H9 (cell line): ENCODE measurements around the gene ABHD11. TPM values are rescaled to one million over a fixed set of nuclear protein-coding genes. Genes with fewer than 3 reads are reported as not detected.
"Not testable (repeated sequence)": the region's sequence is repeated elsewhere in the genome, so short reads cannot be mapped to it uniquely, and the experiment has no call there.

Experiments
- DNase-seq: peaks from one replicate; pipeline ENCODE4 v3.0.0-alpha.2; 2017
- H2AFZ ChIP-seq: one replicate; pipeline ENCODE4 v1.6.1; 2013; ENCODE audit warnings: mild to moderate bottlenecking, low read length, control low read depth, moderate library complexity
- H2AK5ac ChIP-seq: 2 replicates; pipeline ENCODE4 v1.6.1; 2013; ENCODE audit warnings: low read length, control low read depth, mixed read lengths; ENCODE audit not compliant: insufficient read length
- H2BK120ac ChIP-seq: one replicate; pipeline ENCODE4 v1.6.1; 2013; ENCODE audit warnings: low read depth, mild to moderate bottlenecking, low read length, control low read depth, inconsistent platforms; ENCODE audit not compliant: poor library complexity, severe bottlenecking
- H2BK12ac ChIP-seq: 2 replicates; pipeline ENCODE4 v1.6.1; 2013; ENCODE audit warnings: low read length, control low read depth, mixed read lengths, low read depth; ENCODE audit not compliant: insufficient read length
- H2BK15ac ChIP-seq: 2 replicates; pipeline ENCODE4 v1.6.1; 2013; ENCODE audit warnings: low read depth, low read length, control low read depth
- H2BK20ac ChIP-seq: one replicate; pipeline ENCODE4 v1.6.1; 2013; ENCODE audit warnings: low read depth, mild to moderate bottlenecking, low read length, control low read depth, inconsistent platforms; ENCODE audit not compliant: poor library complexity, severe bottlenecking
- H2BK5ac ChIP-seq: 2 replicates; pipeline ENCODE4 v1.6.1; 2013; ENCODE audit warnings: low read length, control low read depth, mixed read lengths; ENCODE audit not compliant: insufficient read length
- H3K14ac ChIP-seq: 2 replicates; pipeline ENCODE4 v1.6.1; 2013; ENCODE audit warnings: low read length, control low read depth; ENCODE audit not compliant: insufficient read depth
- H3K18ac ChIP-seq: 2 replicates; pipeline ENCODE4 v1.6.1; 2013; ENCODE audit warnings: low read depth, mild to moderate bottlenecking, mixed read lengths, low read length, control low read depth; ENCODE audit not compliant: insufficient read length
- H3K23ac ChIP-seq: 2 replicates; pipeline ENCODE4 v1.6.1; 2013; ENCODE audit warnings: low read length, control low read depth, mixed read lengths, low read depth; ENCODE audit not compliant: insufficient read length
- H3K23me2 ChIP-seq: 2 replicates; pipeline ENCODE4 v1.6.1; 2013; ENCODE audit warnings: low read depth, mild to moderate bottlenecking, mixed read lengths, low read length, control low read depth; ENCODE audit not compliant: insufficient read length, poor library complexity, severe bottlenecking
- H3K27ac ChIP-seq: 2 replicates; pipeline ENCODE4 v1.5.1; 2013; ENCODE audit warnings: low read length, control low read depth, mixed read lengths, low read depth; ENCODE audit not compliant: insufficient read length
- H3K27me3 ChIP-seq: 2 replicates; pipeline ENCODE4 v1.6.1; 2013; ENCODE audit warnings: low read length, control low read depth, inconsistent platforms; ENCODE audit not compliant: insufficient read depth
- H3K4ac ChIP-seq: 2 replicates; pipeline ENCODE4 v1.6.1; 2013; ENCODE audit warnings: low read depth, mild to moderate bottlenecking, control low read depth, inconsistent platforms, low read length, moderate library complexity
- H3K4me1 ChIP-seq: 2 replicates; pipeline ENCODE4 v1.6.1; 2013; ENCODE audit warnings: low read length, control low read depth, inconsistent platforms; ENCODE audit not compliant: insufficient read depth
- H3K4me2 ChIP-seq: 2 replicates; pipeline ENCODE4 v1.6.1; 2013; ENCODE audit warnings: low read length, control low read depth, mixed read lengths; ENCODE audit not compliant: insufficient read length, insufficient read depth
- H3K56ac ChIP-seq: 2 replicates; pipeline ENCODE4 v1.6.1; 2013; ENCODE audit warnings: low read depth, mild to moderate bottlenecking, mixed read lengths, low read length, control low read depth; ENCODE audit not compliant: insufficient read length
- H3K79me1 ChIP-seq: 2 replicates; pipeline ENCODE4 v1.6.1; 2013; ENCODE audit warnings: low read depth, mild to moderate bottlenecking, moderate library complexity, low read length, control low read depth, inconsistent platforms; ENCODE audit not compliant: insufficient read depth, poor library complexity, severe bottlenecking
- H3K79me2 ChIP-seq: 2 replicates; pipeline ENCODE4 v1.6.1; 2013; ENCODE audit warnings: low read length, control low read depth, inconsistent platforms; ENCODE audit not compliant: insufficient read depth
- H3K9ac ChIP-seq: 2 replicates; pipeline ENCODE4 v1.6.1; 2013; ENCODE audit warnings: low read length, control low read depth, mixed read lengths; ENCODE audit not compliant: insufficient read length; ENCODE audit errors: extremely low read depth
- H3K9me3 ChIP-seq: one replicate; pipeline ENCODE4 v1.6.1; 2013; ENCODE audit warnings: low read depth, low read length, inconsistent platforms; ENCODE audit not compliant: control insufficient read depth
- H3T11ph ChIP-seq: one replicate; pipeline ENCODE4 v1.6.1; 2013; ENCODE audit warnings: mild to moderate bottlenecking, low read length, control low read depth, inconsistent platforms
- H4K20me1 ChIP-seq: one replicate; pipeline ENCODE4 v1.6.1; 2013; ENCODE audit not compliant: control insufficient read depth, insufficient read length, insufficient read depth
- H4K5ac ChIP-seq: 2 replicates; pipeline ENCODE4 v1.6.1; 2013; ENCODE audit warnings: low read depth, mild to moderate bottlenecking, mixed read lengths, low read length, control low read depth; ENCODE audit not compliant: insufficient read length
- H4K8ac ChIP-seq: replicated peaks from 2 replicates; pipeline ENCODE4 v1.6.1; 2013; ENCODE audit warnings: low read length, control low read depth, mixed read lengths, low read depth; ENCODE audit not compliant: insufficient read length
- H4K91ac ChIP-seq: 2 replicates; pipeline ENCODE4 v1.6.1; 2013; ENCODE audit warnings: low read depth, mild to moderate bottlenecking, moderate library complexity, mixed read lengths, low read length, control low read depth; ENCODE audit not compliant: insufficient read length
- H3K27ac Mint-ChIP-seq, 3 experiments: 2 replicates in 2 of 3; 3 replicates in 1 of 3; pipeline ENCODE4 v1.8.0; 2020 to 2021; ENCODE audit warnings: mixed read lengths in 3 of 3, mild to moderate bottlenecking in 1 of 3, moderate library complexity in 1 of 3
- H3K27me3 Mint-ChIP-seq: 2 replicates; pipeline ENCODE4 v1.8.0; 2021; ENCODE audit warnings: low read depth, mild to moderate bottlenecking, moderate library complexity, mixed read lengths
- H3K36me3 Mint-ChIP-seq, 3 experiments: 2 replicates in 2 of 3; 3 replicates in 1 of 3; pipeline ENCODE4 v1.8.0; 2020 to 2021; ENCODE audit warnings: low read depth in 3 of 3, mixed read lengths in 3 of 3; ENCODE audit not compliant: insufficient read depth in 1 of 3
- H3K4me1 Mint-ChIP-seq, 2 experiments: 2 replicates each; pipeline ENCODE4 v1.8.0; 2020; ENCODE audit warnings: mixed read lengths in 2 of 2
- H3K4me3 Mint-ChIP-seq, 2 experiments: 2 replicates in 1 of 2; 3 replicates in 1 of 2; pipeline ENCODE4 v1.8.0; 2020 to 2021; ENCODE audit warnings: mild to moderate bottlenecking in 2 of 2, mixed read lengths in 2 of 2, moderate library complexity in 1 of 2
- H3K9me3 Mint-ChIP-seq, 2 experiments: 2 replicates in 1 of 2; 3 replicates in 1 of 2; pipeline ENCODE4 v1.8.0; 2020; ENCODE audit warnings: mild to moderate bottlenecking in 2 of 2, mixed read lengths in 2 of 2, moderate library complexity in 1 of 2
- CTCF ChIP-seq: fragments of 200-600 bp; sonication (generic); conservative IDR thresholded peaks from 3 replicates; pipeline ENCODE4 v1.8.0; 2021; ENCODE audit warnings: antibody characterized with exemption, mild to moderate bottlenecking
- WGBS: extraction: QIAGEN DNeasy Blood & Tissue Kit; methylation state at CpG from one replicate; pipeline ENCODE4 v1.1.7; 2013; ENCODE audit warnings: missing lambda C conversion rate, low lambda C conversion rate, mixed read lengths; ENCODE audit not compliant: insufficient read length; ENCODE audit errors: extremely low coverage; 5-methylcytosine and 5-hydroxymethylcytosine counted together
- long read RNA-seq: library from polyadenylated mRNA; unstranded; transcript quantifications from one replicate; pipeline ENCODE4 v2.0.0, GENCODE V29; 2020
- total RNA-seq: library from RNA; stranded (reverse); gene quantifications from 2 replicates; pipeline ENCODE4 v1.2.1, GENCODE V29; 2021

The ABHD11 gene
- 29.4 and 34.4 TPM in 2 replicates for total RNA-seq
- long read RNA-seq, transcript ABHD11-203 (5 exons, 812 nt): minor isoform, 8 of 146 reads
- long read RNA-seq, transcript ABHD11-201 (6 exons, 1,483 nt): major isoform, 82 of 146 reads
- long read RNA-seq, partial matches to known transcripts: 25 of 146 reads
- long read RNA-seq, other reads (novel, unspliced or antisense): 26 of 146 reads

- Histone ChIP-seq H2AFZ (no peak within 1 kb of the TSS), H3K23ac (no peak within 1 kb of the TSS), H4K8ac (no peak within 1 kb of the TSS), H3K27me3 (no peaks in the 10 kb centered on the region; the same call in 1 of the 2 replicates), H4K91ac (peak within 1 kb of the TSS; percentile 97), H3K4me2 (peak within 1 kb of the TSS; percentile 56), H2BK15ac (no peak within 1 kb of the TSS), H4K20me1 (no peaks in the 10 kb centered on the region), H3K9ac (peak within 1 kb of the TSS; percentile 76), H3K79me2 (no peaks in the 10 kb centered on the region), H3K9me3 (no peaks in the 10 kb centered on the region), H3K56ac (no peak within 1 kb of the TSS), H2AK5ac (peak within 1 kb of the TSS; percentile 44), H2BK20ac (no peak within 1 kb of the TSS), H3K18ac (peak within 1 kb of the TSS; percentile 98), H2BK12ac (peak within 1 kb of the TSS; percentile 53), H3K23me2 (peaks cover 10% of the 10 kb centered on the region), H3K14ac (peak within 1 kb of the TSS; percentile 97), H2BK120ac (no peak within 1 kb of the TSS), H3K27ac (no peak within 1 kb of the TSS), H3T11ph (no peak within 1 kb of the TSS), H4K5ac (peak within 1 kb of the TSS; percentile 24), H3K79me1 (no peaks in the 10 kb centered on the region), H2BK5ac (no peak within 1 kb of the TSS), H3K4ac (peak within 1 kb of the TSS; percentile 61; the same call in 1 of the 2 replicates), H3K4me1 (peaks cover 8% of the 10 kb centered on the region; the same call in 1 of the 2 replicates)
- peaks cover 33 to 48% of the 10 kb centered on the region in 2 experiments for H3K4me1 Mint-ChIP-seq
- no CpG with 5 or more reads among the region's 84 CpGs for WGBS
- TF ChIP-seq CTCF: no peak
- DNase-seq: peak; percentile 98
- peaks cover 0 to 2% of the 10 kb centered on the region in 2 experiments; a peak in 1 of 5 replicates for H3K9me3 Mint-ChIP-seq
- H3K4me3 Mint-ChIP-seq: peak within 1 kb of the TSS; percentile 93 to 96
- peak within 1 kb of the TSS; percentile 96 to 99 (median 99) for H3K27ac Mint-ChIP-seq
- H3K36me3 Mint-ChIP-seq: peaks cover 6 to 23% (median 20%) of the 10 kb centered on the region in 3 experiments
- H3K27me3 Mint-ChIP-seq: peaks cover 15% of the 10 kb centered on the region
These were observed at the start of gene ABHD11 for GRCh38 chr7:73738612-73739386. TSS of gene ABHD11 (minus strand) at chr7:73738802. CDS start at chr7:73738770, 32 bp downstream.

GRCh38 chr7:73787786-73788048, 49.1 kb upstream of the ABHD11 start:
- Mint-ChIP-seq H3K27ac (peak overlapping the region in 1 of 3 experiments; percentile 35; a peak in 1 of 7 replicates), H3K9me3 (peaks cover 0 to 16% of the 10 kb centered on the region in 2 experiments; a peak in 3 of 5 replicates)
- not testable (repeated sequence) for H3K4me3 Mint-ChIP-seq, H4K20me1 ChIP-seq, DNase-seq, H3K18ac ChIP-seq, H2BK15ac ChIP-seq, H3K4ac ChIP-seq, H3K36me3 Mint-ChIP-seq, H4K5ac ChIP-seq, H3K4me1 Mint-ChIP-seq, H3K4me2 ChIP-seq, H4K91ac ChIP-seq, H3K23ac ChIP-seq, H3K79me1 ChIP-seq, H3K27ac ChIP-seq, H3K27me3 Mint-ChIP-seq, H3K4me1 ChIP-seq, H3K9me3 ChIP-seq, H3K79me2 ChIP-seq, H3K27me3 ChIP-seq, H3K56ac ChIP-seq, H3K14ac ChIP-seq, H3T11ph ChIP-seq, H3K9ac ChIP-seq, H2AK5ac ChIP-seq, H3K23me2 ChIP-seq, H2BK20ac ChIP-seq, H2AFZ ChIP-seq, H2BK12ac ChIP-seq, H2BK120ac ChIP-seq, H2BK5ac ChIP-seq, H4K8ac ChIP-seq
- WGBS: no CpG with 5 or more reads among the region's 1 CpG
